Tongue (tissue), 2 donors: ENCODE data around the gene FHOD3. TPM values are rescaled to one million over a fixed set of nuclear protein-coding genes. Genes with fewer than 3 reads are reported as not detected.
"Not testable (repeated sequence)": the region's sequence is repeated elsewhere in the genome, so short reads cannot be mapped to it uniquely, and the experiment has no call there.

Experiments used
- DNase-seq: peaks from one replicate; pipeline ENCODE4 v3.0.0-alpha.2; 2015
- total RNA-seq: library from RNA; depleted of rRNA; stranded (reverse); fragments of >200 nt; gene quantifications from one replicate; pipeline ENCODE4 v1.2.3, GENCODE V29; 2014

The FHOD3 gene
- total RNA-seq, 1 donor from 2014 or later, result 33.0 TPM

DNA sequence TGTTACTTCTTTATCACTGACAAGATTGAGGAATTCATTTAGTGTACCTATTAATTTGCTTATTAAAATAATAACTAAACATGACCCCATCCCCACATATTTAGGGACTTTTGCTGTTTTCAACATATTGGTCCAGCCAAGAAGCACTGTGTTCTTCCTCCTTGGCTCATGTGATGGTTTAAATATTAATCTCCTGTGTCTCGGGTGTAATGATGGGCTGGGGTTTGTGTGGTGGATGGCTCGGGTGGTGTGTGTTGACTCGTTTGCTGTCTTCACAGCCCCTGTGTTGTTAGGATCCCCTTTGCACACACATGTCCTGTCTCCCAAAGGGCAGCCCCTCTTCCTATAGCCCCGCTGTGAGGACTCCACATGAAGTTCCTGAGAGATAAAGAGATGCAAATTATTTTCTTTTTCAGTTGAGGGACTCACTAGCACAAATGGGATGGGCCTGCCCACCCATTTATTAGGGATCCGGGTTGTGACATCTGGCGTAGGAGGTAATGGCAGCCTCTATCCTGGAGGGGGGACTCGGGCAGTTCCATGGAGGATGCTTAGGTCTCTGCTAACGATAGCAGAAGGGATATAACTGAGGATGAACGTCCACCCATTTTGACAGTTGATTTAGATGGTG, 53.4 kb downstream of the FHOD3 start:
- no peak for DNase-seq

DNA sequence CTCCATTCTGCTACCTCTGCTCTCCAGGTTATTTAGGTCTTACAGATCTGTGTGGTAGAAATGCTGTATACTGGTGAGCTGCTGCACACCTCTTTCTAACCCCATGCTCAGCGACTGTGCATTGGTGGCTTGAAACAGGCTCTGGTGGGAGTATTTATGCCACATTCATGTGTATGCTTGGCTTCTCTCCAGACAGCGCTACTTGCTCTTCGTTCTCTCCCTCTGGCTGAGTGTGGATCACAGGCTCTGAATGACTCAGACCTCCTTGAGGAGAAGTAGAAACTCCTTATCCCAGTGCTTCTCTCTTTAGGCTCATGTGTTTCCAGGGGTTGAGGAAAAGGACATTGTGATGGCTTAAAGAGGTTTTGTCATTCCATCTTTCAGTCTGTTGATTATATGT, 54.9 kb downstream of the FHOD3 start:
- peak; percentile 31 for DNase-seq

DNA sequence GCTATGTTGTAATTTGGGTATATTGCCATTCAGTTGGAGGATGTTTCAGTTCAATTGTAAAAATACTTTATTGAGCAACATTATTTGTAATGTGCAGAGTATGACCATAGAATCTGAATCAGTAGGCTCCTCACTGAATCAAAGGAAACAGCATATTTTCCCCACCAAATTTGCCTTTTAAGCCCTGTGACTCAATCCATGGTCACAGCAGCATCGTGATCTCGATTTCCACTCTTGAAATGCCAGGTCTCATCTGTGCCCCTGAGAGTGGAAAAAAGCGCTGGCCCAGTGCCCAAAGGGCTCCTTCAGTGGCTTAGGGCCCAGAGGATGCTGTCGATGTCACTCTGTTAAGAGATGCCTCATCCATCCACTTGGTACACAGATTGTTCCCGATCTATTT, 57.5 kb downstream of the FHOD3 start:
- DNase-seq, result no peak

- DNase-seq, result no peak
Observed at GRCh38 chr18:36355511-36355910, 58.0 kb downstream of the FHOD3 start.

- DNase-seq, result not testable (repeated sequence)
Observed at GRCh38 chr18:36356741-36357140, 59.2 kb downstream of the FHOD3 start.

DNA sequence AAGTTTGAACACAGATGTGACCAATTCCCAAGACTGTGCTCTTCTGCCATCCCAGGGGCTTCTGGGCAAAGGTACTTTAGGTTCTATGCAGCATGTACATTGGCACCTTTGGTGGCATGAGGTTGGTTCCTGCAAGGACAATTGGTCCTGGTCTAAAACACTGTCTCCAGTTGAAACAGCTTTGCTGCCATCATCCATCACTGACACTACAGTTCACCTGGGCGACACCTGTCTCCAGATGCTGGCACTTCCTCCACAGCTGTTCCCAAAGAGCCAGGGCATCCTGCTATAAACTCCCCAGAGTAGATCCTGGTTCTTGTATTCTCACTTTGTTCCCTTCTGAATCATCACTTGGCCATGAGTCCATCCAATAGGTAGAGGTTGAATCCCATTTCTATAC, 60.6 kb downstream of the FHOD3 start:
- DNase-seq, result no peak

DNA sequence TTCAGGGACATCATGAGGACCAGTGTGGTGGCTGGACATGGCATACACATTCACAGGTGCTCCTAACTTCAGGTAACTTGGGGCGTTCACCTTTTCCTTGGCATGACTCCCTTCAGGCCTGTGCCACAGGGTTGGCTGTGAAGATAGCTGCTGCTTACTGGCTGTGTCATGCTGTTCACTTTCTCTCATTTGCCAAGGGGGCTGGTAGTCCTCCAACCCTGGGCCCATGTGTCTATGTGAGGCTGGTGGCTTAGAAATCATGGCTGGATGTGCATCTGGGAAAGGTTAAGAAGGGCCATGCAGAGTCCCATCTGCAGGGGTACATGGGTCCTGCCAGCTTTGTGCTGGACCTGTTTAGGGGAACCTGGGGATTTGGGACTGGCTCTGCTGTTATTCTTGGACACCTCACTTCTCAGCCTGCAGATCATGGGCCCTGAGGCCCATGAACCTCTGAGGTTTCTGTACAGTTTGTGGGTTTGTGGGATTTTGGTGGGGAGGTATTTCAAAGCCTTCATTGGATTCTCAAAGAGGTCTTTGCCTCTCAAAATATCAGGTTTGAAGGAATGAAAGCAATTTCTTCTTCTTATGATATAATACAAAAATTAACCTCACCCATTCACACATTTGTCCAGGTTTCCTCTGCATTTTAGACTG, 62.9 kb downstream of the FHOD3 start:
- DNase-seq, result no peak

- no peak for DNase-seq
Observed at GRCh38 chr18:36364911-36365624, 67.6 kb downstream of the FHOD3 start.

- no peak for DNase-seq
Observed at GRCh38 chr18:36365836-36366775, 68.6 kb downstream of the FHOD3 start.

DNA sequence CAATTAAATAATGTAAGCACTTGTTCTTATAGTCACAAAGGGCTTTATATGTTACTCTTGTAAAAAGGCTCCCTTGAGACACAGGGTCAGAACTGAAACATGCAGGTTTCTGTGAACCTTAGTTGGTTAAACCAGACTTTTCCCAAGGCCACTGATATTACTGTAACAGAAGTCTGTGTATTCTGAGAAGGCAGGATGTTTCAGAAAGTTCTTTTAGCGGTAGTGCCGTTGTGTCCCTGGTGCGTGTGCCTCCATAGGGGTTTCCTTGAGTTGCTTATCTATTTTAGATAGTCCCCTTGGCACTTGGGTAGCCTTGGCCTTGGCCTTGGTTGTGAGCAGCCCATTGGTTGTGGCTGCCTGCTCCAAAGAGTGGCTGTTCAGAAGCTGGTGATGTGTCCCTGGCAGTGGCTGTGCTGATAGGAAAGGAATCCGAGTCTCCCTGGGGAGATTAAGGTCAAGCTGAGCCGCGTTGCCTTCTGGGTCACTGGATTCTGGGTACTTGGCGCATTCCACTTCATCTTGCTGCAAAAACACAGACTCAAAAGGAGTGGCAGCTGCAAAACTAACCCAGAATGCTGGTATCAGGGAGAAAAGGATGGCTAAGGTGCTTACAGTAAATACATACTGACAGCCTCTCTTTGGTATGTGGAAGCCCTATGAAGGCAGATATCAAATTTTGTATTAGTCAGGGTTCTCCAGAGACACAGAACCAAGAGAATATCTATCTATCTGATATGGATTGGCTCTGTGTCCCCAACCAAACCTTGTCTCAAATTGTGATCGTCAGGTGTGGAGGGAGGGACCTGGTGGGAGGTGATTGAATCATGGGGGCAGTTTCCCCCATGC, 69.7 kb downstream of the FHOD3 start:
- no peak for DNase-seq

DNA sequence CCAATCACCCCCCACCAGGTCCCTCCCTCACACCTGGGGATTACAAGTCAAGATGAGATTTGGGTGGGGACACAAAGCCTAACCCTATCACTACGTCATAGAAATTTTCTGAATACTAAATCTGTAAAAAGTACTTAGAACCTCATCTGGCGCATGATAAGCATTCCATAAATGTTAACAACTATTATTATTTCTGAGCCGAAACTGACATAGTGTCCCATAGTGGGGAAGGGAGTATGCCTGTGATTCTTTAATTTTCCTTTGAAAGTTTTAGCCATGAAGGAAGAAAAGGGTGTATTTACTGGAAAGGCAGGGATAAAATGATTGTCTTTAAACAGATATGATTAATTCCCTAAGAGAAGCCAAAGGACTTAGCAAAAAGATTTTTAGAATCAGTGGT, 71.4 kb downstream of the FHOD3 start:
- no peak for DNase-seq

GRCh38 chr18:36372903-36373311, 75.4 kb downstream of the FHOD3 start:
- DNase-seq, result no peak

GRCh38 chr18:36374262-36374661, 76.7 kb downstream of the FHOD3 start:
- DNase-seq, result no peak

- no peak for DNase-seq
Observed at GRCh38 chr18:36375118-36375517, 77.6 kb downstream of the FHOD3 start.

- no peak for DNase-seq
Observed at GRCh38 chr18:36376361-36376760, 78.8 kb downstream of the FHOD3 start.

DNA sequence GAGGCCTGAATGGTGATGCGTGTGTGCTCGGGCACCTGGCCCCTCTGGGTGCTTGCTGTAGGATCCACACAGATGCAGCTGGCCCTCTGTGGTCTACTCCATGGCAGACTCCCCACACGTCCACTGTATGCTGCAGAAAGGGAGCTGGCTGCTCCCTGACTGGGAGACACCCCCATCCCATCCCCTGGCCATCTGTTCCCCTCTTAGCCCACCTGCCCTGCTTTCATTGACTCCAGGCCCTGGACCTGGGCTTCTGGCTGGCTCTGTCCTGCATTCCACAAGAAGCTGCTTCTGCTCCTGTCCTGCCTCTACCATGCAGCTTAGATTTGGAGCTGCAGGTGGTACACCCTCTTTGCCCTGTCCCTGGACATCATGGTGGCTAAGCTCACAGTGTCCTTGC, 80.1 kb downstream of the FHOD3 start:
- no peak for DNase-seq

DNA sequence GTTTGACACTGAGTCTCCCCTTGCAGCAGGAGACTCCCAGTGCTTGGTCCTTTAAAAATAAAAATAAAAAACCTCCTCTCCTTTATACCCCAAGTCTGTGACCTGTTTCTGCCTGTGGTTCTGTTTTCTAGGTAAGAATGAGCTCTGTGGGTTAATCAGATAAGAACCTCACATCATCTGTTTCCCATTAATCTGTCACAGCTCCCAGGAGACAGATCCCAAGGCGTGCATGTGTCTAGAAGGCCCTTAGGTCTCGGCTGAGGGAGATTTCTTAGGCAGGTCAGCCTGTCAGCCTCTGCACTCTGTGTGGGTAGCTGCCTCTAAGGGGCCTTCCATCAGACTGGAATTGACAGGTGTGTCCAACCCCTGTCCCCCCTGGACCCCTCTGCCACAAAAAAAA, 80.7 kb downstream of the FHOD3 start:
- no peak for DNase-seq

DNA sequence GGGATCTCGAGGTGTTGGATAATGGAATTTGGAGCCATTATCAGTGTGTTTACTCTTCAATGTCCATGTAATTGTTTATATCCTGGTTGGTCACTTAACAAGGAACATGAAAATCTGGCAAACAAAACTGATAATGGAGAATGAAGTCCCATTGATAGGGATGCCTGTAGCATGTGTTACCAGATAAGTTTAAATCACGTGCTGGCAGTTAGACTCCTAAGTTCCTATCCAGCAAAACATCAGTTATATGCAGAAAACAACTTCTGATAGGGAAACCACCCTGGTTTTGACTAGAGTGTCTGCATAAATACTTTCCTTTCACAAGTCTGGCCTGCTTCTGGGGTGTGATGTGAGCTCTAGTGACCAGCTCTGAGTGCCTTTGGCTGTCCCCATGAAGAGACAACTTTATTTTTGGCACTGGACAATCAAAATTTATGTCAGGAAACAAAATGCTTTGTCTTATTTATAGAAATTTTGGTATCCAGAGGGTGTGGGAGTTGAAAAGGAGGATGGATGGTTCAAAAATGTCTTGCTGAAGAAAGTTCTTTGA, 82.0 kb downstream of the FHOD3 start:
- DNase-seq, result no peak

DNA sequence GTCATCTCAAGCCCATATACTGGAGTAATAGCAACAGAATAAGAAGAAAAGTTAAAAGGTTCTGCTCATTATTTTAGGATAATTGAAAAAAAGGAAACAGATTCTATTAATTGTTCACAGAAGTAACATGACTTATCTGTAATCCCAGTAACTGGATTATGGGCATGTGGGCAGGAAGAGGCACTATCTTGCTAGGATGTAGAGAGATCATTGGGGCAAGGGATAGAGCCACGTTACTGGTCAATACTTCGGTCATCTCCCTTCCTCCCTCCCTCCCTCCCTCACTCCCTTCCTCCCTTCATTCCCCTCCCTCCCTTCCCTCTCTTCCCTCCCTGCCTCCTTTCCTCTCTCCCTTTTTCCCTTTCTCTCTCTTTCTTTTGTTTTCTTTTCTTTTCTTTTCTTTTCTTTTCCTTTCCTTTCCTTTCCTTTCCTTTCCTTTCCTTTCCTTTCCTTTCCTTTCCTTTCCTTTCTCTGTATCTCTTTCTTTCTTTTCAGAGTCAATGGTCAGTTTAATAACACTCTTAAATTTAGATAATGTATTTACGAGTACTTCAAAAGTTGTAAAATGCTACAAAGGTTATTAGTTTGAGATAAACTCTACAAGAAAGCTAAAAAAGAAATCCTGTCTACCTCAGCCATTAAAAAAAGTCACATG, 82.8 kb downstream of the FHOD3 start:
- no peak for DNase-seq

DNA sequence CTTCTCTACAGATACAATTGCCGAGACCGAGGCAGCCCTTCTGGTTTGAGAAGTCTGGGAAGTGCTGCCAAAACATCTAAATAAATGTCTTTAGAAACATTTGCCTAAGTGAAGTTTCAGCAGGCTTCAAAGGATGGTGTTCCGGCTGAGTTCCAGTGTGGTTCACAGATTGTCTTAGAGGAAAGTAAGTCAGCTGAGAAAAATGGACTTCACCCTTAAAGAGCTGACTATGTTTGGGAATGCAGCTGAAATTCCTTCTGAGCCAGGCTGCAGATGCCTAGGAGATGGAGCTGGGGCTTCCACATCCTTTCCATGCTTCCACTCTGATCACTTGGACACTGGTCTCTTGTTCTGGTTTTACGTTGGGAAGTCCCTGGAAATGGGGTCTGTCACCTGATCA, 83.6 kb downstream of the FHOD3 start:
- DNase-seq, result no peak

GRCh38 chr18:36382854-36383253, 85.3 kb downstream of the FHOD3 start:
- DNase-seq, result no peak
